ENCODE measurements around the gene LCA5L.

GRCh38 chr21:39456665-39457064 lies 11.1 kb upstream of the LCA5L start:
- TF ChIP-seq EZH2 (IDR thresholded peaks at IDR 0.05; ENCODE audit: borderline replicate concordance, insufficient read depth, low read depth, low read length, poor library complexity, severe bottlenecking) (no peak), CTCF (IDR thresholded peaks at IDR 0.05) (peak; percentile 27)

Data from B cell (primary cell).